Colonic mucosa (tissue), 4 donors: ENCODE measurements around the gene CNIH2. TPM values are rescaled to one million over a fixed set of nuclear protein-coding genes. Genes with fewer than 3 reads are reported as not detected.

ENCODE experiments used
- DNase-seq: peaks from one replicate; pipeline ENCODE4 v3.0.0-alpha.2; 2020
- H3K27ac ChIP-seq: fragments of 200-600 bp; one replicate; pipeline ENCODE4 v1.8.0; 2021
- H3K27me3 ChIP-seq: fragments of 200-600 bp; one replicate; pipeline ENCODE4 v1.8.0; 2021
- H3K36me3 ChIP-seq: fragments of 200-600 bp; one replicate; pipeline ENCODE4 v1.8.0; 2021
- H3K4me1 ChIP-seq: fragments of 200-600 bp; one replicate; pipeline ENCODE4 v1.8.0; 2021; ENCODE audit warnings: mild to moderate bottlenecking
- H3K4me3 ChIP-seq: fragments of 200-600 bp; one replicate; pipeline ENCODE4 v1.8.0; 2021
- H3K9ac ChIP-seq, 2 donors: one replicate each; pipeline ENCODE4 v1.7.0; 2013; ENCODE audit warnings: control low read depth in 2 of 2, low read depth in 2 of 2, low read length in 2 of 2
- H3K9me3 ChIP-seq: fragments of 200-600 bp; one replicate; pipeline ENCODE4 v1.8.0; 2021
- intact Hi-C: fragments of 100-400 bp; cut with DNase I; formaldehyde crosslinking; loops from one replicate; pipeline ENCODE4 v1.14.1; 2022
- total RNA-seq, 2 donors: library from RNA; stranded (reverse); fragmentation: NEBNext Ultra II Directional in 1 of 2; extraction: Animal tissue kit (Norgen Biotek cat#: 25700) in 1 of 2; gene quantifications; one replicate each; pipeline ENCODE4 v1.2.1, GENCODE V29; 2021
- TF ChIP-seq, protein P1 (sequence below): fragments of 200-600 bp; IDR thresholded peaks from one replicate; pipeline ENCODE4 v1.8.0; 2022; ENCODE audit warnings: antibody characterized with exemption, mild to moderate bottlenecking
- donor health status: healthy.
- donor health status: DM: no; HTN: no; CAD: no.
- donor health status: DM: no; HTN: no; CAD: no.

CNIH2 gene
- total RNA-seq, 2 donors from 2014 or later: 0.58 to 0.67 TPM

DNA sequence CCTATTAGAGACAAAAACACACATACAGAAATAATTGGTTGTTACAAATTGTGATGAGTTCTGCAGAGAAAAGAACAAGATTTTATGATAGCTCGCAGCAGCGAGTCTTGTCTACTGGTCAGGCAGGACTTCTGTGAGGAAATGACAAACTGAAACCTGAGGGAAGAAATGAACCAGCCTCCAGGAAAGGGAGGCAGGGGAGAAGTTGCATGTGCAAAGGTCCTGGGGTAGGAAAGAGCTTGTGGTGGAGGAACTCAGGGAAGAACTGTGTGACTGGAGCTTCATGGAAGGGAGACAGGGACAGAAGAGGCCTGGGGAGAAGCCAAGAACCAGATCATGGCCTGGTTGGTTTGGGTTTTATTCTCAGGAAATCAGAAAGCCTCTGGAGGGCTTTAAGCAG, 18.8 kb upstream of the CNIH2 start:
- Histone ChIP-seq H3K27ac (no peak overlapping the region), H3K9ac (no peak overlapping the region), H3K9me3 (no peaks in the 10 kb centered on the region), H3K36me3 (no peaks in the 10 kb centered on the region), H3K27me3 (no peaks in the 10 kb centered on the region), H3K4me1 (peaks cover 6% of the 10 kb centered on the region), H3K4me3 (no peak overlapping the region)
- no peak for DNase-seq
- TF ChIP-seq, protein P1, sequence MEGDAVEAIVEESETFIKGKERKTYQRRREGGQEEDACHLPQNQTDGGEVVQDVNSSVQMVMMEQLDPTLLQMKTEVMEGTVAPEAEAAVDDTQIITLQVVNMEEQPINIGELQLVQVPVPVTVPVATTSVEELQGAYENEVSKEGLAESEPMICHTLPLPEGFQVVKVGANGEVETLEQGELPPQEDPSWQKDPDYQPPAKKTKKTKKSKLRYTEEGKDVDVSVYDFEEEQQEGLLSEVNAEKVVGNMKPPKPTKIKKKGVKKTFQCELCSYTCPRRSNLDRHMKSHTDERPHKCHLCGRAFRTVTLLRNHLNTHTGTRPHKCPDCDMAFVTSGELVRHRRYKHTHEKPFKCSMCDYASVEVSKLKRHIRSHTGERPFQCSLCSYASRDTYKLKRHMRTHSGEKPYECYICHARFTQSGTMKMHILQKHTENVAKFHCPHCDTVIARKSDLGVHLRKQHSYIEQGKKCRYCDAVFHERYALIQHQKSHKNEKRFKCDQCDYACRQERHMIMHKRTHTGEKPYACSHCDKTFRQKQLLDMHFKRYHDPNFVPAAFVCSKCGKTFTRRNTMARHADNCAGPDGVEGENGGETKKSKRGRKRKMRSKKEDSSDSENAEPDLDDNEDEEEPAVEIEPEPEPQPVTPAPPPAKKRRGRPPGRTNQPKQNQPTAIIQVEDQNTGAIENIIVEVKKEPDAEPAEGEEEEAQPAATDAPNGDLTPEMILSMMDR: no peak
- intact Hi-C loops: loop anchor here (2.0 kb wide), 1 partner anchor 36 kb away; no protein-coding TSS in a partner anchor

DNA sequence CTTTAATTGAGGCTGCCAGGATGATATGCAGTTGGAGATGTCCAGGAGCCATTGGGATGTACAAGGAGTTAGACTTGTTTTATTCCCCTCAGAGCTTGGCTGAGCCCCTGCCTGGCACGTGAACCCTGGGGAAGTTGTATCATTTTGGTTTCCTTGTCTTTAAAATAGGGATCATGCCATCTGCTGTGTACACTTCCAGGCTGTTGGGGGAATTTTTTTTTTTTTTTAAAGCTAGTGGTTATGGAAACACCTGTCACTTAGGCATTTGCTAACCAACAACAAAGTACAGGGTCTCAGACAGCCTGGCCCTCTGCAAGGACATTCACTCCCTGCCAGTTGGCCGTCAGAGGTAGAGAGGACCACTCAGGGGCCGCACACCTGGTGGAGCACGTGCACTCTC, 18.0 kb upstream of the CNIH2 start:
- Histone ChIP-seq H3K27ac (no peak overlapping the region), H3K9ac (no peak overlapping the region), H3K36me3 (no peaks in the 10 kb centered on the region), H3K4me1 (peaks cover 6% of the 10 kb centered on the region), H3K9me3 (no peaks in the 10 kb centered on the region), H3K27me3 (no peaks in the 10 kb centered on the region), H3K4me3 (no peak overlapping the region)
- TF ChIP-seq, protein P1: no peak
- intact Hi-C loops: loop anchor here (2.0 kb wide), 1 partner anchor 37 kb away; no protein-coding TSS in a partner anchor
- no peak for DNase-seq

DNA sequence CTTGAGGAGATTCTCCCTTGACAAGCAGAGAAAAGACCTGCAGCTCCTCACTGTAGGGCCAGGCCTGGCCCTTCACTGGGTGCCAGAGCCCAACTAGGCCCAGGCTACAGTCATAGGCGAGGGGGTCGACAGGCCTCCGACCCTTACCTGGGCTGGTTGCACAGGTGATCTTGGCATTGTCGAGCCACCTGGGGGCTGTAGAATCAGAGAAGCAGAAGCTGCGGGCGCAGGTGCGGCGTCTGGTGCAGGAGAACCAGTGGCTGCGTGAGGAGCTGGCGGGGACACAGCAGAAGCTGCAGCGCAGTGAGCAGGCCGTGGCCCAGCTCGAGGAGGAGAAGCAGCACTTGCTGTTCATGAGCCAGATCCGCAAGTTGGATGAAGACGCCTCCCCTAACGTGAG, 16.4 kb upstream of the CNIH2 start:
- Histone ChIP-seq H3K9ac (no peak overlapping the region), H3K36me3 (no peaks in the 10 kb centered on the region), H3K4me1 (peaks cover 9% of the 10 kb centered on the region), H3K4me3 (no peak overlapping the region), H3K9me3 (no peaks in the 10 kb centered on the region), H3K27me3 (no peaks in the 10 kb centered on the region), H3K27ac (no peak overlapping the region)
- TF ChIP-seq, protein P1: no peak
- intact Hi-C loops: no loop called here
- no peak for DNase-seq

DNA sequence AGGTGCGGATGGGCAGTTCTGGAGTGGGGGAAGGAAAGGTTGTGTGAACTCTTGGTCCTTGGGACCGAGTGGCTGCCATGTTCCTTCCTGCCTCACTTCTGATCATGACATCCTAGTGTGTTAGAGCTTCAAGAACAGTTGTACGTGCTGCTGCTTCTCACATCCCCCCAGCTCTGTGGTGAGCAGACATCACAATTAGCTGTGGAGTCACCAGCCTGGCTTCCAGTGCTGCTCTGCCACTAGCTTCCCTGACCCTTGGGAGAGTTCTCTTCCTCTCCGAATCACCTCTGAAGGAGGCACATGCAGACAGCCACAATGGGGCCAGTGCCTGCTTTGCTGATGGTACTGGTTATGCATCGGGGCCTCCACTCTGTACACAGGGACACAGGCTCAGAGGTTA, 15.8 kb upstream of the CNIH2 start:
- no peak overlapping the region for H3K9ac ChIP-seq
- H3K4me1 ChIP-seq: peaks cover 15% of the 10 kb centered on the region
- H3K9me3 ChIP-seq: no peaks in the 10 kb centered on the region
- intact Hi-C loops: no loop called here
- no peaks in the 10 kb centered on the region for H3K36me3 ChIP-seq
- H3K4me3 ChIP-seq: no peak overlapping the region
- TF ChIP-seq, protein P1: no peak
- no peaks in the 10 kb centered on the region for H3K27me3 ChIP-seq
- DNase-seq: no peak
- no peak overlapping the region for H3K27ac ChIP-seq

DNA sequence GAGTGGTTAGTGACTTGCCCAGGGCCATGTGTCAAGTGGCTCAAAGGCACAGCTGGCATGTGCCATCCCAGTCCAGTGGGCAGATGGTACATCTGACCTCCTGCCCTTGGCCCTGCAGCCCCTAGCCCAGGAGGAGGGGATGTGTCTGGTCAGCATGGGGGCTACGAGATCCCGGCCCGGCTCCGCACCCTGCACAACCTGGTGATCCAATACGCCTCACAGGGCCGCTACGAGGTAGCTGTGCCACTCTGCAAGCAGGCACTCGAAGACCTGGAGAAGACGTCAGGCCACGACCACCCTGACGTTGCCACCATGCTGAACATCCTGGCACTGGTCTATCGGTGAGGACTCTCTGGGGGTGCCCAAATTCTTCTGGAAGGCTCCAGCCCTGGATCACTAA, 15.3 kb upstream of the CNIH2 start:
- Histone ChIP-seq H3K27me3 (no peaks in the 10 kb centered on the region), H3K9ac (no peak overlapping the region), H3K36me3 (no peaks in the 10 kb centered on the region), H3K9me3 (no peaks in the 10 kb centered on the region), H3K4me1 (peaks cover 15% of the 10 kb centered on the region), H3K27ac (no peak overlapping the region), H3K4me3 (no peak overlapping the region)
- intact Hi-C loops: no loop called here
- TF ChIP-seq, protein P1: no peak
- no peak for DNase-seq
